GM12891 (cell line): ENCODE results near the gene NPS.

Experiments used
- POLR2A ChIP-seq: IDR thresholded peaks from 2 replicates; pipeline ENCODE4 v1.6.1; 2011; ENCODE audit warnings: low read depth, low read length, control low read depth
- POLR2AphosphoS5 ChIP-seq: IDR thresholded peaks from 2 replicates; pipeline ENCODE4 v1.6.1; 2011; ENCODE audit warnings: low read depth, low read length, control low read depth
- SPI1 ChIP-seq: IDR thresholded peaks from 2 replicates; pipeline ENCODE4 v1.6.1; 2011; ENCODE audit warnings: low read depth, low read length, control low read depth
- TAF1 ChIP-seq: IDR thresholded peaks from 2 replicates; pipeline ENCODE4 v1.6.1; 2011; ENCODE audit warnings: low read depth, low read length, control low read depth

DNA sequence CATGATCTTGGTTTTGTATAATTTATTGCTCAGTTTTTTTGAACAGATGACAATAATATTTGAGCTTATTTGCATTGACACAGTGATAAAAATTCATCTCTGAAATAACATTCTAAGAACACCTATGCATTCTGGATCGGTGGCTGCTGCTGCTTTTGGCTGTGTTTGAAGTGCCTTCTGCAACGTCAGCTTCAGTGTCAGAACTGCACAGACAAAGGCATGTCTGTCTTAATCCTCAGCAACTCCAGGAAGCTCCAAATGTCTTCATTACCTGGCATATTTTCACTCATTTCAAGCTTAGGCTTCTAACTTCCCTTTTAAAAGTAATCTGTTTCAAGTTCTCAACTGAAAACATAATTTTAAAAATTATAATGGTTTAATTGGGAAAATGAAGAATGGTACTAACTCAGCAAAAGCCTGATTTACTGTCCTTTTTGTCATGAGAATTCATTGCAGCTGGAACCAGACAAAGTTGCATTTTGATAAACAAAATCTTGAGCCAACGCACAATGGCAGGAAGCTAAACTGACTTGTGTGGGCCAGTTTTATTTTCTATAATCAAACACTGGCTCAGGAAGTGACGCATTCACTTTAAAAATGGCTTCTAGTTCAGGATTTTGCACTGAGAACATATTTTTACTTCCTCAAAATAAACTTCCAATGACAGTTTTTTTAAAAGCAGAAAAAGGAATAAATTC is 38.7 kb downstream of the NPS start:
- no peak for TF ChIP-seq TAF1
- TF ChIP-seq SPI1, result no peak
- TF ChIP-seq POLR2AphosphoS5, result no peak
- no peak for TF ChIP-seq POLR2A
